Measurements from ENCODE around the gene AHCTF1. TPM values are rescaled to one million over a fixed set of nuclear protein-coding genes. Genes with fewer than 3 reads are reported as not detected.

The AHCTF1 gene
- total RNA-seq, 1 donor from 2014 or later: 44.0 TPM

DNA sequence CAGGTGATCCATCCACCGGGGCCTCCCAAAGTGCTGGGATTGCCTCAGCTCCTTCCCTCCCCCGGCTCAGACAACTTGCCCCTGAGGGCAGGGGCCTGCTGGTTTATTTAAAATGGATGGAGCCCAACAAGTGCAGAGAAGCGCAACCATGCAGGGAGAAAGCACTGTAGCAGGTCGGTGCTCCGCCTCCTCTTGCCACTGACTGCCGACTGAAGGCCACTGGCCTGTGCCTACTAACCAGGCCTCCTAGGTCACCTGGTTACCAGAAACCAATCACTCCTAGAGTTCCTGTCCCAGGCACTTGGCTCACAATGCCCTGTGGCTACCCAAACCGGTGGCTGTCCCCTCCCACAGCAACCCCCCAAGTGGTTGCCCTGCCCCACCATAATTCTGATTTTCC is 40.2 kb upstream of the AHCTF1 start:
- H2AFZ ChIP-seq (ENCODE audit: low read depth, low read length): no peak overlapping the region
- no peak overlapping the region for H3K4me2 ChIP-seq (ENCODE audit: low read length)
- no peak overlapping the region for H3K4me3 ChIP-seq (ENCODE audit: insufficient read depth, low read depth, low read length)
- no peak overlapping the region for H3K9ac ChIP-seq (ENCODE audit: low read length)
- Mint-ChIP-seq H3K27ac (ENCODE audit: unreplicated experiment) (no peak overlapping the region), H3K27me3 (ENCODE audit: low read depth, unreplicated experiment) (no peaks in the 10 kb centered on the region), H3K4me3 (ENCODE audit: unreplicated experiment) (no peak overlapping the region), H3K4me1 (ENCODE audit: low read depth, unreplicated experiment) (no peaks in the 10 kb centered on the region), H3K9me3 (ENCODE audit: unreplicated experiment) (peaks cover 29% of the 10 kb centered on the region), H3K36me3 (ENCODE audit: low read depth, unreplicated experiment) (peaks cover 11% of the 10 kb centered on the region)
- H4K20me1 ChIP-seq (ENCODE audit: insufficient read depth, low read length): no peaks in the 10 kb centered on the region
- no peaks in the 10 kb centered on the region for H3K27me3 ChIP-seq (ENCODE audit: insufficient read depth, low read length)
- FAIRE-seq (no peak), DNase-seq (ENCODE audit: low read depth) (no peak)
- no peak for TF ChIP-seq EZH2 (IDR thresholded peaks at IDR 0.05; ENCODE audit: insufficient read depth, low read length)
- TF ChIP-seq, protein P1, sequence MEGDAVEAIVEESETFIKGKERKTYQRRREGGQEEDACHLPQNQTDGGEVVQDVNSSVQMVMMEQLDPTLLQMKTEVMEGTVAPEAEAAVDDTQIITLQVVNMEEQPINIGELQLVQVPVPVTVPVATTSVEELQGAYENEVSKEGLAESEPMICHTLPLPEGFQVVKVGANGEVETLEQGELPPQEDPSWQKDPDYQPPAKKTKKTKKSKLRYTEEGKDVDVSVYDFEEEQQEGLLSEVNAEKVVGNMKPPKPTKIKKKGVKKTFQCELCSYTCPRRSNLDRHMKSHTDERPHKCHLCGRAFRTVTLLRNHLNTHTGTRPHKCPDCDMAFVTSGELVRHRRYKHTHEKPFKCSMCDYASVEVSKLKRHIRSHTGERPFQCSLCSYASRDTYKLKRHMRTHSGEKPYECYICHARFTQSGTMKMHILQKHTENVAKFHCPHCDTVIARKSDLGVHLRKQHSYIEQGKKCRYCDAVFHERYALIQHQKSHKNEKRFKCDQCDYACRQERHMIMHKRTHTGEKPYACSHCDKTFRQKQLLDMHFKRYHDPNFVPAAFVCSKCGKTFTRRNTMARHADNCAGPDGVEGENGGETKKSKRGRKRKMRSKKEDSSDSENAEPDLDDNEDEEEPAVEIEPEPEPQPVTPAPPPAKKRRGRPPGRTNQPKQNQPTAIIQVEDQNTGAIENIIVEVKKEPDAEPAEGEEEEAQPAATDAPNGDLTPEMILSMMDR (IDR thresholded peaks at IDR 0.05; ENCODE audit: insufficient read depth, low read depth, low read length): no peak
- no peaks in the 10 kb centered on the region for H3K36me3 ChIP-seq (ENCODE audit: insufficient read depth, low read length)
- H3K4me1 ChIP-seq (ENCODE audit: insufficient read depth, low read length): no peaks in the 10 kb centered on the region
- peaks cover 6% of the 10 kb centered on the region for H3K9me3 ChIP-seq (ENCODE audit: insufficient read depth, low read depth, low read length)
- H3K79me2 ChIP-seq (ENCODE audit: insufficient read depth, low read length): no peaks in the 10 kb centered on the region
- no peak overlapping the region for H3K27ac ChIP-seq (ENCODE audit: low read depth, low read length)

DNA sequence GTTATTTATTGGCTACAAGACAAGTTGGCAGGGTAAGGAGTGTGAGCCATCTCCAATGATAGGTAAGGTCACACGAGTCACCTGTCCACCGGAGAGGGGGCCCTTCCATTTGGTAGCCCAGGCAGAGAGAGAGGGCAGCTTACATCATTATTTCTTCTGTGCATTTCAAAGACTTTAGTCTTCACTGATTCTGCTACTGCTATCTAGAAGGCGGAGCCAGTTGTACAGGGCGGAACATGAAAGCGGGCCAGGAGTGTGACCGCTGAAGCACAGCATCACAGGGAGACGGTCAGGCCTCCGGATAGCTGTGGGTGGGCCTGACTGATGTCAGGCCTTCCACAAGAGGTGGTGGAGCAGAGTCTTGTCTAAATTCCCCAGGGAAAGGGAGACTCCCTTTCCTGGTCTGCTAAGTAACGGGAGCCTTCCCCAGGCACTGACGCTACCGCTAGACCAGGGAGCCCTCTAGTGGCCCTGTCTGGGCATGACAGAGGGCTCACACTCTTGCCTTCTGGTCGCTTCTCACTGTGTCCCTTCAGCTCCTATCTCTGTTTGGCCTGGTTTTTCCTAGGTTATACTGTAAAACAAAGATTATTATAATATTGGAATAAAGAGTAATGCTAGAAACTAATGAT is 39.5 kb upstream of the AHCTF1 start:
- Histone ChIP-seq H3K79me2 (ENCODE audit: insufficient read depth, low read length) (no peaks in the 10 kb centered on the region), H3K36me3 (ENCODE audit: insufficient read depth, low read length) (no peaks in the 10 kb centered on the region), H2AFZ (ENCODE audit: low read depth, low read length) (no peak overlapping the region), H3K27ac (ENCODE audit: low read depth, low read length) (no peak overlapping the region), H3K9ac (ENCODE audit: low read length) (no peak overlapping the region), H3K9me3 (ENCODE audit: insufficient read depth, low read depth, low read length) (peaks cover 6% of the 10 kb centered on the region), H3K4me1 (ENCODE audit: insufficient read depth, low read length) (no peaks in the 10 kb centered on the region), H3K4me3 (ENCODE audit: insufficient read depth, low read depth, low read length) (no peak overlapping the region), H4K20me1 (ENCODE audit: insufficient read depth, low read length) (no peaks in the 10 kb centered on the region), H3K27me3 (ENCODE audit: insufficient read depth, low read length) (no peaks in the 10 kb centered on the region), H3K4me2 (ENCODE audit: low read length) (no peak overlapping the region)
- TF ChIP-seq, protein P1 (IDR thresholded peaks at IDR 0.05; ENCODE audit: insufficient read depth, low read depth, low read length): peak; percentile 11
- no peak for TF ChIP-seq EZH2 (IDR thresholded peaks at IDR 0.05; ENCODE audit: insufficient read depth, low read length)
- FAIRE-seq (no peak), DNase-seq (ENCODE audit: low read depth) (no peak)
- Mint-ChIP-seq H3K27me3 (ENCODE audit: low read depth, unreplicated experiment) (no peaks in the 10 kb centered on the region), H3K9me3 (ENCODE audit: unreplicated experiment) (peaks cover 27% of the 10 kb centered on the region), H3K27ac (ENCODE audit: unreplicated experiment) (no peak overlapping the region), H3K4me1 (ENCODE audit: low read depth, unreplicated experiment) (no peaks in the 10 kb centered on the region), H3K4me3 (ENCODE audit: unreplicated experiment) (no peak overlapping the region), H3K36me3 (ENCODE audit: low read depth, unreplicated experiment) (peaks cover 12% of the 10 kb centered on the region)

DNA sequence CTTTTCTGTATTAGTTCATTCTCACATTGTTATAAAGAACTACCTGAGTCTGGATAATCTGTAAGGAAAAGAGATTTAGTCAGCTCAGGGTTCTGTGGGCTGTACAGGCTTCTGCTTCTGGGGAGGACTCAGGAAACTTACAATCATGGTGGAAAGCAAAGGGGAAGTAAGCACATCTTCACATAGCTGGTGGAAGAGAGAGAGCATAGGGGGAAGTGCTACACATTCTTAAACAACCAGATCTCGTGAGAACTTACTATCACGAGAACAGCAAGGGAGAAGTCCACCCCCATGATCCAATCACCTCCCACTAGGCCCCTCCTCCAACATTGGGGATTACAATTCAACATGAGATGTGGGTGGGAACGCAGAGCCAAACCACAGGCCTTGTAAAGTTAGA is 37.9 kb upstream of the AHCTF1 start:
- H3K27ac ChIP-seq (ENCODE audit: low read depth, low read length): no peak overlapping the region
- H3K27me3 ChIP-seq (ENCODE audit: insufficient read depth, low read length): no peaks in the 10 kb centered on the region
- no peaks in the 10 kb centered on the region for H3K36me3 ChIP-seq (ENCODE audit: insufficient read depth, low read length)
- DNase-seq (ENCODE audit: low read depth): no peak
- no peak overlapping the region for H3K4me3 ChIP-seq (ENCODE audit: insufficient read depth, low read depth, low read length)
- H3K9me3 ChIP-seq (ENCODE audit: insufficient read depth, low read depth, low read length): peaks cover 6% of the 10 kb centered on the region
- no peak overlapping the region for H3K4me2 ChIP-seq (ENCODE audit: low read length)
- no peak overlapping the region for H3K4me3 Mint-ChIP-seq (ENCODE audit: unreplicated experiment)
- H3K4me1 ChIP-seq (ENCODE audit: insufficient read depth, low read length): no peaks in the 10 kb centered on the region
- no peak overlapping the region for H3K9ac ChIP-seq (ENCODE audit: low read length)
- peaks cover 9% of the 10 kb centered on the region for H3K36me3 Mint-ChIP-seq (ENCODE audit: low read depth, unreplicated experiment)
- H3K27me3 Mint-ChIP-seq (ENCODE audit: low read depth, unreplicated experiment): no peaks in the 10 kb centered on the region
- TF ChIP-seq, protein P1 (IDR thresholded peaks at IDR 0.05; ENCODE audit: insufficient read depth, low read depth, low read length): no peak
- TF ChIP-seq EZH2 (IDR thresholded peaks at IDR 0.05; ENCODE audit: insufficient read depth, low read length): no peak
- no peaks in the 10 kb centered on the region for H3K4me1 Mint-ChIP-seq (ENCODE audit: low read depth, unreplicated experiment)
- H3K9me3 Mint-ChIP-seq (ENCODE audit: unreplicated experiment): peaks cover 18% of the 10 kb centered on the region
- no peaks in the 10 kb centered on the region for H3K79me2 ChIP-seq (ENCODE audit: insufficient read depth, low read length)
- no peak overlapping the region for H3K27ac Mint-ChIP-seq (ENCODE audit: unreplicated experiment)
- no peak overlapping the region for H2AFZ ChIP-seq (ENCODE audit: low read depth, low read length)
- H4K20me1 ChIP-seq (ENCODE audit: insufficient read depth, low read length): no peaks in the 10 kb centered on the region
- no peak for FAIRE-seq
